C4-2B (cell line): Measurements from ENCODE around the gene FAM170A.

Experiments used
- CTCF ChIP-seq: fragments of 450-650 bp; conservative IDR thresholded peaks from 2 replicates; pipeline ENCODE4 v1.5.1; 2017; ENCODE audit warnings: mild to moderate bottlenecking
- ZFX ChIP-seq: fragments of 450-650 bp; IDR thresholded peaks from 2 replicates; pipeline ENCODE4 v1.6.1; 2017

- TF ChIP-seq CTCF (no peak), ZFX (no peak)
These were observed 33.3 kb upstream of the FAM170A start for GRCh38 chr5:119596046-119596445.
